ENCODE measurements around the gene LRMDA.

LRMDA gene

GRCh38 chr10:75550191-75550590, 118.8 kb downstream of the LRMDA start:
- Histone ChIP-seq H3K79me2 (ENCODE audit: insufficient read depth, low read length) (no peaks in the 10 kb centered on the region), H3K4me2 (ENCODE audit: low read depth, low read length, poor library complexity, severe bottlenecking) (no peak overlapping the region), H3K36me3 (ENCODE audit: low read length) (no peaks in the 10 kb centered on the region), H2AFZ (ENCODE audit: low read depth, low read length, severe bottlenecking) (no peak overlapping the region), H3K9ac (ENCODE audit: low read length) (no peak overlapping the region), H3K27me3 (ENCODE audit: low read length) (no peaks in the 10 kb centered on the region), H3K9me3 (ENCODE audit: insufficient read depth, low read length) (no peaks in the 10 kb centered on the region), H4K20me1 (ENCODE audit: low read depth, low read length) (no peaks in the 10 kb centered on the region), H3K27ac (ENCODE audit: low read depth, low read length) (no peak overlapping the region), H3F3A (ENCODE audit: insufficient read depth) (no peaks in the 10 kb centered on the region), H3K4me3 (ENCODE audit: insufficient read depth, low read length, poor library complexity, severe bottlenecking) (no peak overlapping the region), H3K9me2 (replicated peaks; ENCODE audit: insufficient read depth, low read length) (no peaks in the 10 kb centered on the region; the same call in 1 of the 2 replicates)
- TF ChIP-seq CTCF (IDR thresholded peaks at IDR 0.05; ENCODE audit: insufficient read depth, low read length, poor library complexity, severe bottlenecking): no peak

- Histone ChIP-seq H3K4me3 (ENCODE audit: insufficient read depth, low read length, poor library complexity, severe bottlenecking) (no peak overlapping the region), H2AFZ (ENCODE audit: low read depth, low read length, severe bottlenecking) (no peak overlapping the region), H3K9me3 (ENCODE audit: insufficient read depth, low read length) (no peaks in the 10 kb centered on the region), H3K9ac (ENCODE audit: low read length) (no peak overlapping the region), H3K36me3 (ENCODE audit: low read length) (no peaks in the 10 kb centered on the region), H3K79me2 (ENCODE audit: insufficient read depth, low read length) (no peaks in the 10 kb centered on the region), H3K4me2 (ENCODE audit: low read depth, low read length, poor library complexity, severe bottlenecking) (no peak overlapping the region), H3K27me3 (ENCODE audit: low read length) (no peaks in the 10 kb centered on the region), H3K27ac (ENCODE audit: low read depth, low read length) (no peak overlapping the region), H4K20me1 (ENCODE audit: low read depth, low read length) (no peaks in the 10 kb centered on the region), H3F3A (ENCODE audit: insufficient read depth) (no peaks in the 10 kb centered on the region), H3K9me2 (replicated peaks; ENCODE audit: insufficient read depth, low read length) (no peaks in the 10 kb centered on the region; the same call in 1 of the 2 replicates)
- TF ChIP-seq CTCF (IDR thresholded peaks at IDR 0.05; ENCODE audit: insufficient read depth, low read length, poor library complexity, severe bottlenecking) (no peak), EZH2phosphoT487 (conservative IDR thresholded peaks at IDR 0.05; ENCODE audit: low read length) (no peak)
Observed at GRCh38 chr10:75552171-75552570, 120.7 kb downstream of the LRMDA start.

- H4K20me1 ChIP-seq (ENCODE audit: low read depth, low read length): no peaks in the 10 kb centered on the region
- no peak overlapping the region for H3K9ac ChIP-seq (ENCODE audit: low read length)
- no peaks in the 10 kb centered on the region for H3K27me3 ChIP-seq (ENCODE audit: low read length)
- H3K4me2 ChIP-seq (ENCODE audit: low read depth, low read length, poor library complexity, severe bottlenecking): no peak overlapping the region
- H3K9me3 ChIP-seq (ENCODE audit: insufficient read depth, low read length): no peaks in the 10 kb centered on the region
- no peaks in the 10 kb centered on the region; the same call in 1 of the 2 replicates for H3K9me2 ChIP-seq (replicated peaks; ENCODE audit: insufficient read depth, low read length)
- TF ChIP-seq CTCF (IDR thresholded peaks at IDR 0.05; ENCODE audit: insufficient read depth, low read length, poor library complexity, severe bottlenecking) (no peak), EZH2phosphoT487 (conservative IDR thresholded peaks at IDR 0.05; ENCODE audit: low read length) (no peak)
- H3K4me3 ChIP-seq (ENCODE audit: insufficient read depth, low read length, poor library complexity, severe bottlenecking): no peak overlapping the region
- H2AFZ ChIP-seq (ENCODE audit: low read depth, low read length, severe bottlenecking): no peak overlapping the region
- no peaks in the 10 kb centered on the region for H3F3A ChIP-seq (ENCODE audit: insufficient read depth)
- no peak overlapping the region for H3K27ac ChIP-seq (ENCODE audit: low read depth, low read length)
- H3K36me3 ChIP-seq (ENCODE audit: low read length): no peaks in the 10 kb centered on the region
- H3K79me2 ChIP-seq (ENCODE audit: insufficient read depth, low read length): no peaks in the 10 kb centered on the region
Observed at GRCh38 chr10:75553550-75553949, 122.1 kb downstream of the LRMDA start.

Measured in SU-DHL-6 (cell line).